HG03354 (cell line): ENCODE data around the gene MRPL58.
A peak's percentile ranks its signal among the peaks of the same experiment; 100 is the strongest.
"Not testable (repeated sequence)": the region's sequence is repeated elsewhere in the genome, so short reads cannot be mapped to it uniquely, and the experiment has no call there.

Source experiments
- ATAC-seq: cut with Tn5 transposase; IDR thresholded peaks from one replicate; pipeline ENCODE4 v1.9.1; 2021; ENCODE audit warnings: mild to moderate bottlenecking; ENCODE audit not compliant: unreplicated experiment, poor library complexity, severe bottlenecking

MRPL58 gene

DNA sequence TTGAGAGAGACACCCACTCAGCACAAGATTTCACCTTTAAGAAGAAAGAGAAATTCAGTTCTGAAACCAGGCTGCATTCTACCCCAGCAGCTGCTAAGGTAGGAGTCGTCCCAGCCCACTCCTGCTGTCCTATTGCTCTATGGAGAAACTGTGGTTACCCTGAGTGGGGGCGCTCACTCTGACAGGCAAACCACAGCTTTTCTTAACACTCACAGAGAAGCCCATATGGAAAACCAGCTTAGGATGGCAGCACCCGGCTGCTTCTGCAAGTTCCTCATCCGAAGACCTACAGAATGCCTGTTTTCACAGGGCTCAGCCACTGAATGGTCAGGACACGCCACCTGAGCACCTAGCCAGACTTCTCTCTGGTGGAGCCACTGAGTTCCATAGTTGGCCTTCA lies 26.8 kb downstream of the MRPL58 start:
- ATAC-seq: no peak

DNA sequence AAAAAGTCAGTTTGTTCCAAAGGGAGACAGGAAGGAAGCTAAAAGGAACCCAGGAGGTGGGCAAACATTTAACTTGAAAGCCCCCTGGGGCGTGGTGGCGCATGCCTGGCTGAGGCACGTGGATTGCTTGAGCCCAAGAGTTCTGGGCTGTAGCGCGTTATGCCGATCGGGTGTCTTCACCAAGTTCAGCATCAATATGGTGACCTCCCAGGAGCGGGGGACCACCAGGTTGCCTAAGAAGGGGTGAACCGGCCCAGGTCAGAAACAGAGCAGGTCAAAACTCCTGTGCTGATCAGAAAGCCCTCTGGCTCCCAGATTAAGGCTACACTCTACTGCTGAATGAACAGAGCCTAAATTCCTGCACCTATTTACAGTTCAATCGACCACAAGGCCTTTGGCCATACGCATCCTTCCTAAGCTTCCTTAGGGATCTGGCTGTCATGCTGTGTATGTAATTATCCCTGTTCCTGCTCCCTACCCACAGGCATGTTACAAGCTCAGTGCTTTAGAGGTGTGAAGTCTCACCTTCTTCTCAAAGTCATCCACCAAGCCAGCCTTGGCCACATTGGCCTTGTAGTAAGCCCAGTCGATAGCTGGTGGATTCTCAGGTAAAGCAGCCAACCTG lies 29.3 kb downstream of the MRPL58 start:
- no peak for ATAC-seq

DNA sequence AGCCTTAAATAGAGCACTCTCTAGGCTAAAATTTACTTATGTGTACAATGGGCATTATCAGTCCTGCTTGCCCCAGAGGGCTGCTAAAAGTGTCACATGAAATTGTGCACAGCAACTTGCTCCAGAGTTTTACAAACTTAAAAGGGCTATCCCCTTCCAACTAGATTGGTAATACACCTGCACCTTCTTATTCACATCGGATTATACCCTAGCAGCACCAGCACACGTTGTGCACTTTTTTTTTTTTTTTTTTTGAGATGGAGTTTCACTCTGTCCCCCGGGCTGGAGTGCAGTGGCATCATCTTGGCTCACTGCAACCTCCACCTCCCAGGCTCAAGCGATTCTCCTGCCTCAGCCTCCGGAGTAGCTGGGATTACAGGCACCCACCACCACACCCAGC lies 31.3 kb downstream of the MRPL58 start:
- ATAC-seq: not testable (repeated sequence)

DNA sequence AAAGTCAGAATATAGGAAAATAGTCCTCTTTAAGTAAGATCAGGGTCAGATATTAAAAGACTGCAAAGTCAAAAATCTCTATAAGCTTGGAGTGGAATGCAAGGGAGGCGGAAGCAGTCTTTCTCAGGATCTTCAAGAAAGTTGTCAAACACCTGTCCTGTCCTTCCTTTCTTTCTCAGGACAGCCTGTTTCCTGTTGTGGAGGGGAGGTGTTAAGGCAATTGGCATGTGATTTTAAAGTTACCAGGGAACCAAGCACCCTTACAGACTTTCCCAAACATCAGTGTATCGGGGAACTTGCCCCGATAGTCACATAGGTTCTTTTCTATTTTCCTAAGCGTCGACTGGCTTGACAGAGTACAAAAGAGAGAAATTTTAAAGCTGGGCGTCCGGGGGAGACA lies 32.2 kb downstream of the MRPL58 start:
- ATAC-seq: no peak

DNA sequence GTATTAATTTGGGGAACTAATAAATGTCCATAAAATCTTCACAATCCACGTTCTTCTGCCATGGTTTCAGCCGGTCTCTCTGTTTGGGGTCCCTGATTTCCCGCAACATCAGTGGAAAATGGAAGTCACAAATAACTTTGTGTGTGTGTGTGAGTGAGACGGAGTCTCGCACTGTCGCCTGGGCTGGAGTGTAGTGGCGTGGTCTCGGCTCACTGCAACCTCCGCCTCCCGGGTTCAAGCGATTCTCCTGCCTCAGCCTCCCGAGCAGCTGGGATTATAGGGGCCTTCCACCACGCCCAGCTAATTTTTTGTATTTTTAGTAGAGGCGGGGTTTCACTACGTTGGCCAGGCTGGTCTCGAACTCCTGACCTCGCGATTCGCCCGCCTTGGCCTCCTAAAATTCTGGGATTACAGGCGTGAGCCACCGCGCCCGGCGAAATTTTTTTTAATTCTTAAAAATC lies 33.5 kb downstream of the MRPL58 start:
- ATAC-seq: not testable (repeated sequence)

DNA sequence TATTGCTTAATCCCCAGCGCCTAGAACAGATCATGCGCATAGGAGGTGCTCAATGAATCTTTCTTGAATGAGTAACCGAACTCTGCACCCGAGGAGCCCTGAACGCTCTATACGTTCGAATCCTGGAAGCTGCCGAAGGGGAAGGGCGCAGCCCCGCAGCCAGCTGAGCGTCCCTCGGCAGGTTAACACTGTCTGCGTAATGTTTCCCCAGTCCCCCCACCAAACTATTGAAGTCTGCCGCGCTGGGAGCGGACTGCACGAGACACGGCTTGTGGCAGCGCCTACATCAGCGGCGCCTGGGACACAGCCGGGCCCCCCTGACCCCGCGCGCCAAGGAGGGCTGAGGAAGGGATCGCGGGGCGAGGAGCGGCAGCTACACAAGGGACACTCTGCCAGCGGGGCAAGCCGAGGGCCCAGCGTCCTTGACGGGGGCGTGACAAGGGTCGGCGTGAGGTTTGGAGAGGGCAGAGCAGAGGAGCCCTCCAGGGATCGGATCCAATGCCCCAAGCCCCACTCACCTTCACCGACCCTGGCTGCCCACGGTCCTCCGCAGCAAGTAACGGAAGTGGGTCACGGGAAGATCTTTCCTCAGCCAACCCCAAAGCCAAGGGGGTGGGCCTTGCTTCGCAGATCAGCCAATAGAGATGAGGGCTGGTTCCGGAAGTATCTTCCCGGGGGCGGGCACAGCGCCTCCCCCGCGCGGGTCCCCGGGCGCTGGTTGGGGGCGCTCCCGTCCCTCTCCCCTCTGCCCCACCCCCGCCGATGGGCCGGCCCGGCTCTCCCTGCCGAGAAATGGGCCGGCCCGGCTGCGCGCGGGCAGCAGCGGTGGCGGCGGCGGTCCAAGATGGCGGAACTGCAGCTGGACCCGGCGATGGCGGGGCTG lies 34.2 kb downstream of the MRPL58 start, which contains the start of the genes ATP5PD and KCTD2:
ATP5PD (minus strand) TSS at position 563 of the 883 bp plus-strand sequence. CDS start 4,319 bp downstream, outside the sequence.
KCTD2 (plus strand) TSS at position 819 of the 883 bp plus-strand sequence; CDS start at position 845, 26 bp downstream.
- ATAC-seq: peak; percentile 96

DNA sequence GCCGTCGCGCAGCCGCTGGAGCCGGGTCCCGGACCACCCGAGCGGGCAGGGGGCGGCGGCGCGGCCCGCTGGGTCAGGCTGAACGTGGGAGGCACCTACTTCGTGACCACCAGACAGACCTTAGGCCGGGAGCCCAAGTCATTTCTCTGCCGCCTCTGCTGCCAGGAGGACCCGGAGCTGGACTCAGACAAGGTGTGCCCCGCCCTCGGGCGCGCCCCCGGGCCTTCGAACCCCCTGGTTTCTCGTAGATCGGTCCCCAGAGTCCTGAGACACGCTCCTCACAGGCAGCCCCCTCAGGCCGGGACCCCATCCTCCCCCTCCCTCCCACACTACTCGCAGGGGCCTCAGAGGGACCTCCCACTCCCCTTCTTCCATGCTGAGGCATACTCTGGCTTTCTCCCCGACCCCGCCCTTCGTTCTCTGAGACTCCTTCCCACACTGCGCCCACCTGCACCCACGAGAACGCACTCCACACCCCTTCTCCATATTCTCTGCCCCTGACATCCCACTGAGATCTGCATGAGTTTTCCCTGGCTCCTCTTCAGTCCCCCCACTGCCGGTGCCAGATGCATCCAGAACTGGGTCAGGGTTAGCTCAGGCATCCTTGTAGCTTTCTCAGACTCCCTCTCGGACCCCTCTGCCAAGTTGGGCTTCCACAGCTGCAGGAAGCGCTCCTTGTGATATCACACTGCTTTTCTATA lies 35.1 kb downstream of the MRPL58 start:
- ATAC-seq: peak; percentile 21

DNA sequence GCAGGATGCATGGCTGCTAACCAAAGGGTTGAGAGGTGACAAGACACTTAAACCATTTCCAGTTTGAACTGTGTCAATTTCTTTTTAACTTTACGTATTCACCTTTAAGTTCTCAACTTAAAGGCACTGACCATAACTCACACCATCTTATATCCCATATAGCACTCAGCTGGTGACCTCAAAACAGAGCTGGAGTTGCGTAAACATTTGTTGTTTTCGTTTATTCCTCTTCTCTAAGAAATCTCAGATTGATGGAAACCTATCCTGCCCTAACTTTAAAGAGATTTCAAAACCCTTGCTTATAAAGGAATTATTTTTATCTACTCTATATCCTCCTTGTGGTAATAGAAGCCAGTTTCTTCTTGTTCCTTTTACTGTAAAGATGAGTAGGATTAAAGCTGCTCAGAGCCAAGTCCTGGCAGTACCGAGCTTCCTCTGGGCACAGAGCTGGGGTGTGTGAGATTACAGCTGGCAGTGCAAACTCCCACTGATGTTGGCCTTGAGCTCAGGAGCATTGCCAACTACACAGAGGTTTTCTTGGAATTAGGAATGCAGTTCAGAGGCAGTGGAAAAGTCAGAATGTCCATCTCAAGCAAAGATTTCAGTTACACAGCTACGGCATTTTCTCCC lies 35.9 kb downstream of the MRPL58 start:
- ATAC-seq: no peak

DNA sequence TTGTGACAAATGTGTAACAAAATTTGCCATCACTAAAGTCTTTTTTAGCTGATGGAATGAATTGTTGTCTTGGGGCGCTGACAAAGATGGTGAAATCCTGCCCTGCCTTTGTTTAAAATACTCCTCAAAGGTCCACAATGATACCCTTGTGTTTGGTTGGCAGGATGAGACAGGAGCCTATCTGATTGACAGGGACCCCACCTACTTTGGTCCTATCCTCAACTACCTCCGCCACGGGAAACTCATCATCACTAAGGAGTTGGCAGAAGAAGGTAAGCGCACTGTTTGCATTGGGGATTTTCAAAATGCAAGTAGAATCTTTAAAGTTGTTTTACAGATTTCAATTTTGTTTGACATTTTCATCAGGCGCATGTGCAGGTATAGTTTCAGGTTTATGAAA lies 36.6 kb downstream of the MRPL58 start:
- no peak for ATAC-seq

DNA sequence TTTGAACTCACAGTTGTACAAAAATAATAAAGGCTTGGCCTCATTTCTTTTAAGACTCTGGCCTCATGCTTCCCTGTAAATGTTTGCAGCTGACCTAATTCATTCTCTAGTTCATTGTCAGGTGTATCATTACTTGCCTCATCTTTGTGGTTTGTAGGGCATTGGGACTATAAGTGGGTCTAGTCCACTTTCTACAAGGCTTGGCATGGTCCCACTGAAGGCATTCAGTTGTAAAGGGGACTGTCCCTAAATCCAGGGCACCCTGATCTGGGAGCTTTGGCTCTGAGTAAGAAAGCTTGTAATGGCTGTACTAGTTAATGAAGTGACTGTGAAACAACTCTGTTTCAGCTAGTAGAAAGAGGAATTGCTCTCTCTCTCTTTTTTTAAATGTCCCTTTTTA lies 37.2 kb downstream of the MRPL58 start:
- no peak for ATAC-seq

DNA sequence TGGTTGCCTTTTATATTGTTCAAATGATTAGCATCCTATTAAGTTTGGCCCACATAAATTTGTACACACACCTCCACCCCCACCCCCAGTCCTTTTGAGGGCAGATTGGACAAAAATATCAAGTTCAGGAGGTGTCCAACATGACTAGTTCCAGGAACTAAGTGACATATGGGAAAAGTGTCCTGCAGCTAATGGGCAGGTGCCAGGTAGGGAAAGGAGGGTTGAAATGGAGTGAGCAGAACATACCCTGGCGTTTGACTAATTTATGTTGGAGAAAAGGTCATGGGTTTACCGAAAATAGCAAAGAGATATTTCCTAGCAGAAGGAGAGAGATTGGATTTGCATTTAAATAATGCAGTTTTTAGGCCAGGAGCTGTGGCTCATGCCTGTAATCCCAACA lies 39.5 kb downstream of the MRPL58 start:
- no peak for ATAC-seq

DNA sequence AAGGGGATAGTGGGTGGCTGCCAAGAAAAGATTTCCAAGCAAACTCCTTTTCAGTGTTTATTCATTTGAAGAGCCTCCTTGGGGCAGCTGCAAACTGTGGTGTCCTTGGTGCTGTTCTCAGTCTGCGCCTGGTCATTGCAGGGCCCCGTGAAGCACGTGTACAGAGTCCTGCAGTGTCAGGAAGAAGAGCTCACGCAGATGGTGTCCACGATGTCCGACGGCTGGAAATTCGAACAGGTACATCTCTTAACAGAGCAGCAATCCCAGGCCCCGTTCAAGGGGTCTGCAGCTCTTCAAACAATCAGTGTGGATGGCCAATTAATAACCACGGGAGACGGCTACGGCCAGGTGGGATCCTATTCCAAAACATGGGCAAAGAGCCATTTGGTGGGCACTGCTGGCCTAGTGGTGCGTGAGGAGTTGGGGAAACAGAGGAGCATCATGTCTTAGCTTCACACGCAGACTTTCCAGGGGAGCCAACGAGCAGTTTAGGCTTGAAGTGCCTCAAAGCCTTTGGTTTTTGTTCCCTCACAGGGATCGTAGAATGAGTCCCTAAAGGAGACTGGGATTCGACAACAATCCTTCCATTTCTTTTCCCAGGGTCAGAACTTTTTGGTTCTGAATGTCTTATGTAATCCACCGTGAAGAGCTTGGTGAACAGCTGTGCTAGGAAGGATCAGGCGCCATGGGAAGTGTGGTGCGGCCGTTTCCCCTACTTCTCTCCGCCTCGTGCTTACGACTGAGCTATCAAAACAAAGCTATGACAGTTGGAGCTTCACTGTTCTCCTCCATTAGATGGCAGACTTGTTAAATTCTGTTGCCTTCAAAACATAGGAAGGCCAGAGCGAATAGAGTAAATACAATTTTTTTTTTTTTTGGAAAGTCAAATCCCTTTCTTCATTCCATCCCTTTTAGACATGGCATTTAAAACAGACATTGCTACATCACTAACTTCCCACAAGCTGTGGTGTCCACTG lies 47.2 kb downstream of the MRPL58 start:
- ATAC-seq: no peak

DNA sequence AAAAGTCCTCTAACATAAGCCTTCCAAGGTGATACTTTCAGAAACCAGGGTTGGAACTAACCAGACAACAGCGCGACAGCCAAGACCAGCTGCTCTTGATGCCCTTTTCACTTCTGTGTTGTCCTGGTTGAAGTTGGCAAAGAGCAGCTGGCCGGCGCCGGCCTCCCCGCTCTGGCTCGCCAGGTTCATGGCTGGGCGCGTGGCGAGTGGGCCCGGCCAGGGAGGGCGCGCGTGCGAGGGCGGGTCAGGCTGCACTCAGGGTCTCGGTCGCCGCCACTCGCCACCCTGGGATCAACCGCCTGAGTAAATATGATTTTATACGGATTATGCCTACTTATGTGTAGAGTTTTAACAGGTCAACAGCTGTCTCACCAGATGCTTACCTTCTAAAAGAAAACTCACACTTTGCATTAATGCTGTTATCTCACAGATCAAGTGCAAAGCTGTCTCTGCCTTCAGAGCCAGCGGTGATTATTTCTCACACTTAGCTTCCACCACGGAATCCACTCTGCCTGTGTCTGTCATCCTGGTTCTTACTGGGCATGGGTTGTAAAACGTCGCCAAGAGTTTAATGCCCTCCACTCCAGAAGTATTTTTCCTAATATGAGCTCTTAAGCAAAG lies 48.1 kb downstream of the MRPL58 start:
- no peak for ATAC-seq

DNA sequence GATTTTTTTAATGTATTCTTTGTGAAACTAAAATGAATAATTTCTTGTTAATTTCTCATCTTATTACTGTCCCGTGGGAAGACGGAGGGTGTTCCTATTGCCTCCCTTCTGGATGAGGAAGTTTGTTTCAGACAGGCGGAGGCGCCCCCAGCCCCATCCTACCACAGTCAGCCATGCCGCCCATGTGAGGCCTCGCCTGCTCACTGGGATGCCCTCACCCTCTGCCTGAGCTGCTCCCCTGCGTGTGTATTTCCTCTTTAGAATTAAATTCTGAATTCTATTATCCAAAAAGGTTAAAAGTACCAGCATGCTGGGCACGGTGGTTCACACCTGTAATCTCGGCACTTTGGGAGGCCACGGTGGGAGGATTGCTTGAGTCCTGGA lies 48.6 kb downstream of the MRPL58 start:
- no peak for ATAC-seq

DNA sequence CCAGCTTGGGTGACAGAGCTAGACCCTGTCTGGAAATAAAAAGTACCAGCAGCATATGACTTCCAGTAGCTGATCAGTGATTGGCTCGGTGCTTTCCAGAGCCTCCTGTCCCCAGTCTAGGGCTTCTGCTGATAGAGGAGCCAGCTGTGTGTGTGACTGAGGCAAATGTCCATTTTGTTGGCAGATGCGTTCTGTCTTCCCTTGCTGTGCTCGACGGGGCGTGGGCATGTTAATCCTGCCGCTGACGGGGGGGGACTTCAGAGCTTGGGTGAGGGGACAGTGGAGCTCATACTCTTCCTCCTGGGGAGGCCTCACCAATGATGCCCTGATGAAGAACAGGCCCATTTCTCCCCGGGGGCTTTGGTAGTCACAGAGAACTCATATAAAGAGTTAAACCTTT lies 49.1 kb downstream of the MRPL58 start:
- no peak for ATAC-seq

DNA sequence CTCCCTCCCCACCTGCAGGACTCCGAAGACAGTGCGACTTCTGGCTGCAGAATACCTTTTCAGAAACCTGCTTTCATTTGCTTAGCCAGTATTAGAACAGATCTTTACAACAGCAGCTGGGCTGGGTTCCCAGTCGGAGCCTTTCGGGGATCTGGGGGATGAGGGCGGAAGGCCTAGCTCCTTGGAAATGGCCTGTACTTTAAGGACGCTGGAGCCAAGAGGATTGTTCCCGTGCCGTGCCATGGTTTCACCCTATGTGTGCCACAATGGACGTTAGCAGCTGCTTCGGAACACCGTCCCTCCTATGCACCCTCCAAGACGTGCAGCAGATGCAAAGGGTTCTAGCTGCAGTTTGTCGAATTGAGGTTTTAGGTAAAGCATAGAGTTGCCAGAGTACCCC lies 50.7 kb downstream of the MRPL58 start:
- ATAC-seq: no peak

DNA sequence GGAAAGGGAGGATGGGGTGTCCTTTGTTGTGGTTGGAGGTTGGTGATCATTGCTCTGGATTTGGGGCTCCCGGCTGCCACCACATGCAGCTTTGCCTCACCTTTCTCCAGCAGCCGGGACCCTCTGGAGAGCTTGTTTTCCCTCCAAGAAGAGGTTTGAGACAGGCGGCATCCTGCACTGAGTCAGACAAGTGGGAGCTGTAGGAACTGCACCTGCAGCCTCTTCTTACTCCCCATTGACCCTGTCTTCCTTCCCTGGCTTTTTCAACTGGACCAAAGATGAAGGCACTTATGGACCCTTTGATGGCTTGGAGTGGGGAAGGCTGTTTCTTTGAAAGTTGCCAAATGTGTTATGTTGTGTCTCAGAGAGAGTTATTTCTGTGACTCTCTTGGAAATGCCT lies 51.2 kb downstream of the MRPL58 start:
- no peak for ATAC-seq

DNA sequence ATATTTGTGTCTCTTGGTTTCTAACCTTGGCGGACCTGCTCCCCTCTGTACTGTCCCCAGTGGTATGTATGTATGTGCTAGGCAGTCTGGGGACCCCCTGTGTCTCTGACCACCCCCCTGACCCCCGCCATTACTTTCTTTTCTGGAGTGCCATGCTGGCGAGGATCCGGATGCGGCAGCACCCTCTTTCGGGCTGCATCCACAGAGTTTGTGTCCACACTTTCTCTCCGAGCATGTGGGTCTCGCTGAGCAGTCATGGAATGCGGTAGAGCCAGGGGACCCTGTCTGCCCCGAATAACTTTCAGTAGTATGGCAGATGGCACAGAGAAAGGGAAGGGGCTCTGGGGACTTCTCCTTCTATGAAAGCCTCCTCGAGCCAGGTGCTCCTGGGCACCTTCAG lies 51.6 kb downstream of the MRPL58 start:
- no peak for ATAC-seq
